ENCODE results near the gene TNFRSF4. TPM values are rescaled to one million over a fixed set of nuclear protein-coding genes. Genes with fewer than 3 reads are reported as not detected.

Gene TNFRSF4
- total RNA-seq, 1 donor from 2014 or later = 0.19 TPM

GRCh38 chr1:1225238-1225845 is 11.4 kb upstream of the TNFRSF4 start:
- Mint-ChIP-seq H3K4me3 (ENCODE audit: unreplicated experiment) (no peak overlapping the region), H3K9me3 (ENCODE audit: unreplicated experiment) (no peaks in the 10 kb centered on the region), H3K27me3 (ENCODE audit: unreplicated experiment) (no peaks in the 10 kb centered on the region), H3K27ac (ENCODE audit: unreplicated experiment) (no peak overlapping the region), H3K4me1 (ENCODE audit: unreplicated experiment) (peaks cover 9% of the 10 kb centered on the region), H3K36me3 (ENCODE audit: unreplicated experiment) (peaks cover 30% of the 10 kb centered on the region)
- DNase-seq (ENCODE audit: extremely low spot score, unreplicated experiment) = no peak
- no peak for TF ChIP-seq CTCF (IDR thresholded peaks at IDR 0.05)

- Mint-ChIP-seq H3K27me3 (ENCODE audit: unreplicated experiment) (no peaks in the 10 kb centered on the region), H3K9me3 (ENCODE audit: unreplicated experiment) (no peaks in the 10 kb centered on the region), H3K27ac (ENCODE audit: unreplicated experiment) (no peak overlapping the region), H3K36me3 (ENCODE audit: unreplicated experiment) (peaks cover 28% of the 10 kb centered on the region), H3K4me1 (ENCODE audit: unreplicated experiment) (no peaks in the 10 kb centered on the region), H3K4me3 (ENCODE audit: unreplicated experiment) (no peak overlapping the region)
- no peak for TF ChIP-seq CTCF (IDR thresholded peaks at IDR 0.05)
- no peak for DNase-seq (ENCODE audit: extremely low spot score, unreplicated experiment)
Measured at GRCh38 chr1:1223891-1224290, 9.9 kb upstream of the TNFRSF4 start.

- DNase-seq (ENCODE audit: extremely low spot score, unreplicated experiment) = no peak
- H3K27me3 Mint-ChIP-seq (ENCODE audit: unreplicated experiment) = no peaks in the 10 kb centered on the region
- H3K27ac Mint-ChIP-seq (ENCODE audit: unreplicated experiment) = no peak overlapping the region
- no peaks in the 10 kb centered on the region for H3K4me1 Mint-ChIP-seq (ENCODE audit: unreplicated experiment)
- no peaks in the 10 kb centered on the region for H3K9me3 Mint-ChIP-seq (ENCODE audit: unreplicated experiment)
- H3K36me3 Mint-ChIP-seq (ENCODE audit: unreplicated experiment) = peaks cover 28% of the 10 kb centered on the region
- no peak overlapping the region for H3K4me3 Mint-ChIP-seq (ENCODE audit: unreplicated experiment)
- no peak for TF ChIP-seq CTCF (IDR thresholded peaks at IDR 0.05)
Measured at GRCh38 chr1:1223321-1223720, 9.4 kb upstream of the TNFRSF4 start.

- Mint-ChIP-seq H3K36me3 (ENCODE audit: unreplicated experiment) (peaks cover 28% of the 10 kb centered on the region), H3K27me3 (ENCODE audit: unreplicated experiment) (no peaks in the 10 kb centered on the region), H3K27ac (ENCODE audit: unreplicated experiment) (no peak overlapping the region), H3K9me3 (ENCODE audit: unreplicated experiment) (no peaks in the 10 kb centered on the region), H3K4me3 (ENCODE audit: unreplicated experiment) (no peak overlapping the region), H3K4me1 (ENCODE audit: unreplicated experiment) (peaks cover 1% of the 10 kb centered on the region)
- no peak for DNase-seq (ENCODE audit: extremely low spot score, unreplicated experiment)
- no peak for TF ChIP-seq CTCF (IDR thresholded peaks at IDR 0.05)
Measured at GRCh38 chr1:1222575-1223225, 8.7 kb upstream of the TNFRSF4 start.

- no peak for TF ChIP-seq CTCF (IDR thresholded peaks at IDR 0.05)
- H3K4me3 Mint-ChIP-seq (ENCODE audit: unreplicated experiment) = no peak overlapping the region
- H3K36me3 Mint-ChIP-seq (ENCODE audit: unreplicated experiment) = peaks cover 28% of the 10 kb centered on the region
- H3K27me3 Mint-ChIP-seq (ENCODE audit: unreplicated experiment) = no peaks in the 10 kb centered on the region
- H3K27ac Mint-ChIP-seq (ENCODE audit: unreplicated experiment) = no peak overlapping the region
- DNase-seq (ENCODE audit: extremely low spot score, unreplicated experiment) = no peak
- no peaks in the 10 kb centered on the region for H3K9me3 Mint-ChIP-seq (ENCODE audit: unreplicated experiment)
- H3K4me1 Mint-ChIP-seq (ENCODE audit: unreplicated experiment) = peaks cover 1% of the 10 kb centered on the region
Measured at GRCh38 chr1:1221887-1222574, 8.1 kb upstream of the TNFRSF4 start.

All from osteocyte (in vitro differentiated cells).